Measurements from ENCODE around the gene PDE6C. TPM values are rescaled to one million over a fixed set of nuclear protein-coding genes. Genes with fewer than 3 reads are reported as not detected.

The PDE6C gene
- total RNA-seq, 1 experiment from 2014 or later: not detected

- Histone ChIP-seq H2BK12ac (ENCODE audit: insufficient read length, low read depth, low read length) (no peak within 1 kb of the TSS), H4K8ac (replicated peaks; ENCODE audit: insufficient read length, low read depth, low read length) (no peak within 1 kb of the TSS), H3K27me3 (ENCODE audit: insufficient read depth, low read length) (no peaks in the 10 kb centered on the region), H2AK5ac (ENCODE audit: insufficient read length, low read length) (no peak within 1 kb of the TSS), H3T11ph (ENCODE audit: low read length) (peak within 1 kb of the TSS; percentile 40), H3K4ac (ENCODE audit: low read depth, low read length) (no peak within 1 kb of the TSS; the same call in 1 of the 2 replicates), H2BK20ac (ENCODE audit: low read depth, low read length, poor library complexity, severe bottlenecking) (no peak within 1 kb of the TSS), H3K23ac (ENCODE audit: insufficient read length, low read depth, low read length) (no peak within 1 kb of the TSS), H2AFZ (ENCODE audit: low read length) (peak within 1 kb of the TSS; percentile 93), H4K91ac (ENCODE audit: insufficient read length, low read depth, low read length) (no peak within 1 kb of the TSS), H3K79me1 (ENCODE audit: insufficient read depth, low read depth, low read length, poor library complexity, severe bottlenecking) (no peaks in the 10 kb centered on the region), H3K14ac (ENCODE audit: insufficient read depth, low read length) (peak within 1 kb of the TSS; percentile 88), H3K18ac (ENCODE audit: insufficient read length, low read depth, low read length) (peak within 1 kb of the TSS; percentile 80), H2BK15ac (ENCODE audit: low read depth, low read length) (no peak within 1 kb of the TSS), H2BK5ac (ENCODE audit: insufficient read length, low read length) (peak within 1 kb of the TSS; percentile 38), H3K4me2 (ENCODE audit: insufficient read depth, insufficient read length, low read length) (peak within 1 kb of the TSS; percentile 98), H3K9ac (ENCODE audit: extremely low read depth, insufficient read length, low read length) (peak within 1 kb of the TSS; percentile 86), H3K4me1 (ENCODE audit: insufficient read depth, low read length) (no peaks in the 10 kb centered on the region; the same call in 1 of the 2 replicates), H4K20me1 (ENCODE audit: control insufficient read depth, insufficient read depth, insufficient read length) (no peaks in the 10 kb centered on the region), H4K5ac (ENCODE audit: insufficient read length, low read depth, low read length) (peak within 1 kb of the TSS; percentile 12), H3K9me3 (ENCODE audit: control insufficient read depth, low read depth, low read length) (no peaks in the 10 kb centered on the region), H2BK120ac (ENCODE audit: low read depth, low read length, poor library complexity, severe bottlenecking) (no peak within 1 kb of the TSS), H3K79me2 (ENCODE audit: insufficient read depth, low read length) (no peaks in the 10 kb centered on the region), H3K56ac (ENCODE audit: insufficient read length, low read depth, low read length) (no peak within 1 kb of the TSS), H3K23me2 (ENCODE audit: insufficient read length, low read depth, low read length, poor library complexity, severe bottlenecking) (peaks cover 20% of the 10 kb centered on the region), H3K27ac (ENCODE audit: insufficient read length, low read depth, low read length) (peak within 1 kb of the TSS; percentile 55)
- H3K4me3 Mint-ChIP-seq: no peak within 1 kb of the TSS
- H3K4me1 Mint-ChIP-seq: peaks cover 11 to 18% of the 10 kb centered on the region in 2 experiments; a peak in 3 of 4 replicates
- peak; percentile 94 for DNase-seq
- no peaks in the 10 kb centered on the region for H3K9me3 Mint-ChIP-seq
- TF ChIP-seq CTCF (conservative IDR thresholded peaks at IDR 0.05): peak; percentile 62
- H3K27me3 Mint-ChIP-seq (ENCODE audit: low read depth): no peaks in the 10 kb centered on the region
- no peak within 1 kb of the TSS for H3K27ac Mint-ChIP-seq
- no CpG with 5 or more reads among the region's 52 CpGs for WGBS (ENCODE audit: extremely low coverage, insufficient read length, low lambda C conversion rate)
- peaks cover 0 to 12% (median 12%) of the 10 kb centered on the region in 3 experiments; a peak in 5 of 7 replicates for H3K36me3 Mint-ChIP-seq (ENCODE audit: insufficient read depth in 1 of 3, low read depth in 3 of 3)
Measured at GRCh38 chr10:93702210-93703001, 90.1 kb downstream of the PDE6C start, which contains the start of gene FRA10AC1. Gene FRA10AC1 (minus strand): TSS chr10:93702592. CDS start chr10:93700106, 2,486 bp downstream.

Data from H9 (cell line).